ENCODE data around the gene ZNRF1. TPM values are rescaled to one million over a fixed set of nuclear protein-coding genes. Genes with fewer than 3 reads are reported as not detected.

Gene ZNRF1
- total and polyA plus RNA-seq, 2 of the 4 experiments (the other 2 are of a cell fraction), result 8.2 to 20.7 TPM

DNA sequence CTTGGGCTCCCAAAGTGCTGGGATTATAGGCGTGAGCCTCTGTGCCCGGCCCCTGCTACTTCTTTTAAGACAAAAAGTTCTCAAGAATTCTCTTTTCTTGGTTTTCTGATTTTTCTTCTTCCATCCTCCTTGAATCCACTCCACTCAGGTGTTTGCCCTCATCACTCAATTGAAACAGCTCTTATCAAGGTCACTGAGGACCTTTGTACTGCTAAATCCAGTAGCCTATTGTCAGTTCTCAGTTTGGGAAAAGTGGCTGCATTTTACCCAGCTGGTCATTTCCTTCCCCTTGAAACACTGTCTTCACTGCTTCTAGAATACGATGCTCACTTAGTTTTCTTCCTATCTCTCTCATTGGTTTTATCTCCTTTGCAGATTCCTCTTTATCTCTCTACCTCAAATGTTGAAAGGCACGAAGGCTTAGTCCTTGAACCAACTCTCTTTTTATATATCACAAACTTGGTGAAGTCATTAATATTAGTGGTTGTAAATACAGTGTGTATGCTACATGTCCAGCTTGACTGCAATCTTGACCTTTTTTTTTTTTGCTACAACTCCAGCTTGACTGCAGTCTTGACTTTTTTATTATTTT, 29.8 kb downstream of the ZNRF1 start:
- peak overlapping the region in 1 of 2 experiments; percentile 82; a peak in 2 of 4 replicates for H4K8ac ChIP-seq (ENCODE audit: low read depth in 2 of 2, low read length in 2 of 2)
- peak overlapping the region; percentile 67 for H3K4ac ChIP-seq (ENCODE audit: low read depth, low read length)
- H2AK9ac ChIP-seq (replicated peaks; ENCODE audit: low read depth, low read length, poor library complexity), result peak overlapping the region; percentile 23
- no peaks in the 10 kb centered on the region for H3K36me3 ChIP-seq (ENCODE audit: control insufficient read depth, insufficient read depth, low read length)
- peak overlapping the region; percentile 86; the same call in 1 of the 2 replicates for H4K5ac ChIP-seq (ENCODE audit: low read depth, low read length)
- peak overlapping the region; percentile 24 for H3K14ac ChIP-seq (replicated peaks; ENCODE audit: low read depth, low read length)
- H4K91ac ChIP-seq (ENCODE audit: insufficient read depth, low read depth, low read length), result peak overlapping the region; percentile 55
- BruUV-seq (replicated peaks), result no TSS peak
- DNase-seq (no peak), ATAC-seq (ENCODE audit: low read depth) (no peak)
- H3K18ac ChIP-seq (ENCODE audit: low read depth, low read length), result peak overlapping the region; percentile 79; the same call in 1 of the 2 replicates
- H3K23ac ChIP-seq (ENCODE audit: low read depth, low read length), result peak overlapping the region; percentile 18; the same call in 1 of the 2 replicates
- H2AK5ac ChIP-seq (ENCODE audit: low read depth, low read length), result peak overlapping the region; percentile 94
- 100% methylated on average over 2 of the region's 4 CpGs; no CpG with 5 or more reads in 1 of the 2 experiments for WGBS, 2 experiments (ENCODE audit: extremely low coverage in 2 of 2, insufficient read length in 1 of 2)
- no peaks in the 10 kb centered on the region for H3K9me3 ChIP-seq (ENCODE audit: control insufficient read depth, insufficient read depth, low read length)
- H3K9me1 ChIP-seq (ENCODE audit: insufficient read depth, low read length), result peaks cover 14% of the 10 kb centered on the region
- H2BK5ac ChIP-seq (ENCODE audit: low read depth, low read length, poor library complexity, severe bottlenecking), result peak overlapping the region; percentile 70
- no peak overlapping the region for H3K4me3 ChIP-seq (ENCODE audit: insufficient read depth, low read depth, low read length)
- peak overlapping the region; percentile 43 for H2BK20ac ChIP-seq (ENCODE audit: low read depth, low read length)
- intact Hi-C loops (cut with micrococcal nuclease) (no loop called here), in situ Hi-C loops (cut with MboI; ENCODE audit: low sequenced_read_pairs) (no loop called here), dilution Hi-C loops (cut with HindIII; ENCODE audit: low sequenced_read_pairs, unreplicated experiment) (no loop called here)
- H3K27me3 ChIP-seq (ENCODE audit: control insufficient read depth, insufficient read depth, low read length), result no peaks in the 10 kb centered on the region
- ChIA-PET POLR2A (ENCODE audit: unreplicated experiment) (no interaction called here), CTCF (interaction anchor here (1.7 kb wide), 1 partner anchor 83 kb away, joined by 6 read pairs; no protein-coding TSS in a partner anchor)
- no peak overlapping the region for H3K27ac ChIP-seq (ENCODE audit: insufficient read depth, low read length)
- no peak overlapping the region for H3K56ac ChIP-seq (ENCODE audit: extremely low read depth, insufficient read depth, low read length)
- no peak overlapping the region for H3K9ac ChIP-seq (ENCODE audit: low read depth, low read length)
- peaks cover 33 to 64% of the 10 kb centered on the region in 2 experiments for H3K79me1 ChIP-seq (ENCODE audit: low read depth in 1 of 2, low read length in 2 of 2)
- no peak overlapping the region for H2AFZ ChIP-seq (replicated peaks; ENCODE audit: low read length, poor library complexity)
- H3K4me2 ChIP-seq (ENCODE audit: low read depth, low read length), result no peak overlapping the region
- H2BK15ac ChIP-seq (ENCODE audit: low read depth, low read length), result peak overlapping the region; percentile 70; the same call in 1 of the 3 replicates
- H3K4me1 ChIP-seq (ENCODE audit: control insufficient read depth, insufficient read depth, low read length), result peaks cover 20% of the 10 kb centered on the region
- peaks cover 7% of the 10 kb centered on the region; the same call in 1 of the 2 replicates for H4K20me1 ChIP-seq (ENCODE audit: insufficient read depth, low read length)
- peak overlapping the region; percentile 56 for H2BK120ac ChIP-seq (ENCODE audit: low read depth, low read length)
- TF ChIP-seq SMC3 (IDR thresholded peaks at IDR 0.05; ENCODE audit: low read depth, low read length) (no peak), NFE2L2 (IDR thresholded peaks at IDR 0.05; ENCODE audit: low read depth, low read length) (no peak), CEBPB (IDR thresholded peaks at IDR 0.05; ENCODE audit: low read depth, low read length) (no peak), RAD21 (IDR thresholded peaks at IDR 0.05; ENCODE audit: low read length) (no peak), POLR2A (IDR thresholded peaks at IDR 0.05; ENCODE audit: low read depth, low read length) (no peak), RCOR1 (IDR thresholded peaks at IDR 0.05; ENCODE audit: insufficient replicate concordance, low read length) (no peak), MXI1 (IDR thresholded peaks at IDR 0.05; ENCODE audit: borderline replicate concordance, low read depth, low read length) (no peak), MAFK (IDR thresholded peaks at IDR 0.05; ENCODE audit: low read depth, low read length) (no peak), RFX5 (IDR thresholded peaks at IDR 0.05; ENCODE audit: low read depth, low read length) (no peak), CHD1 (IDR thresholded peaks at IDR 0.05; ENCODE audit: low read depth, low read length) (no peak), BHLHE40 (IDR thresholded peaks at IDR 0.05; ENCODE audit: low read depth, low read length) (no peak), FOS (IDR thresholded peaks at IDR 0.05; ENCODE audit: low read depth, low read length) (no peak)
- TF ChIP-seq, protein P1, sequence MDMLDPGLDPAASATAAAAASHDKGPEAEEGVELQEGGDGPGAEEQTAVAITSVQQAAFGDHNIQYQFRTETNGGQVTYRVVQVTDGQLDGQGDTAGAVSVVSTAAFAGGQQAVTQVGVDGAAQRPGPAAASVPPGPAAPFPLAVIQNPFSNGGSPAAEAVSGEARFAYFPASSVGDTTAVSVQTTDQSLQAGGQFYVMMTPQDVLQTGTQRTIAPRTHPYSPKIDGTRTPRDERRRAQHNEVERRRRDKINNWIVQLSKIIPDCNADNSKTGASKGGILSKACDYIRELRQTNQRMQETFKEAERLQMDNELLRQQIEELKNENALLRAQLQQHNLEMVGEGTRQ (IDR thresholded peaks at IDR 0.05; ENCODE audit: low read depth, low read length), result no peak
- TF ChIP-seq, protein P2, sequence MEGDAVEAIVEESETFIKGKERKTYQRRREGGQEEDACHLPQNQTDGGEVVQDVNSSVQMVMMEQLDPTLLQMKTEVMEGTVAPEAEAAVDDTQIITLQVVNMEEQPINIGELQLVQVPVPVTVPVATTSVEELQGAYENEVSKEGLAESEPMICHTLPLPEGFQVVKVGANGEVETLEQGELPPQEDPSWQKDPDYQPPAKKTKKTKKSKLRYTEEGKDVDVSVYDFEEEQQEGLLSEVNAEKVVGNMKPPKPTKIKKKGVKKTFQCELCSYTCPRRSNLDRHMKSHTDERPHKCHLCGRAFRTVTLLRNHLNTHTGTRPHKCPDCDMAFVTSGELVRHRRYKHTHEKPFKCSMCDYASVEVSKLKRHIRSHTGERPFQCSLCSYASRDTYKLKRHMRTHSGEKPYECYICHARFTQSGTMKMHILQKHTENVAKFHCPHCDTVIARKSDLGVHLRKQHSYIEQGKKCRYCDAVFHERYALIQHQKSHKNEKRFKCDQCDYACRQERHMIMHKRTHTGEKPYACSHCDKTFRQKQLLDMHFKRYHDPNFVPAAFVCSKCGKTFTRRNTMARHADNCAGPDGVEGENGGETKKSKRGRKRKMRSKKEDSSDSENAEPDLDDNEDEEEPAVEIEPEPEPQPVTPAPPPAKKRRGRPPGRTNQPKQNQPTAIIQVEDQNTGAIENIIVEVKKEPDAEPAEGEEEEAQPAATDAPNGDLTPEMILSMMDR (conservative IDR thresholded peaks at IDR 0.05; ENCODE audit: low read depth, low read length), result no peak
- TF ChIP-seq, protein P3, sequence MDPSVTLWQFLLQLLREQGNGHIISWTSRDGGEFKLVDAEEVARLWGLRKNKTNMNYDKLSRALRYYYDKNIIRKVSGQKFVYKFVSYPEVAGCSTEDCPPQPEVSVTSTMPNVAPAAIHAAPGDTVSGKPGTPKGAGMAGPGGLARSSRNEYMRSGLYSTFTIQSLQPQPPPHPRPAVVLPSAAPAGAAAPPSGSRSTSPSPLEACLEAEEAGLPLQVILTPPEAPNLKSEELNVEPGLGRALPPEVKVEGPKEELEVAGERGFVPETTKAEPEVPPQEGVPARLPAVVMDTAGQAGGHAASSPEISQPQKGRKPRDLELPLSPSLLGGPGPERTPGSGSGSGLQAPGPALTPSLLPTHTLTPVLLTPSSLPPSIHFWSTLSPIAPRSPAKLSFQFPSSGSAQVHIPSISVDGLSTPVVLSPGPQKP (IDR thresholded peaks at IDR 0.05; ENCODE audit: borderline replicate concordance, low read depth, low read length), result no peak
